ENCODE data around the gene REG4.

The REG4 gene

DNA sequence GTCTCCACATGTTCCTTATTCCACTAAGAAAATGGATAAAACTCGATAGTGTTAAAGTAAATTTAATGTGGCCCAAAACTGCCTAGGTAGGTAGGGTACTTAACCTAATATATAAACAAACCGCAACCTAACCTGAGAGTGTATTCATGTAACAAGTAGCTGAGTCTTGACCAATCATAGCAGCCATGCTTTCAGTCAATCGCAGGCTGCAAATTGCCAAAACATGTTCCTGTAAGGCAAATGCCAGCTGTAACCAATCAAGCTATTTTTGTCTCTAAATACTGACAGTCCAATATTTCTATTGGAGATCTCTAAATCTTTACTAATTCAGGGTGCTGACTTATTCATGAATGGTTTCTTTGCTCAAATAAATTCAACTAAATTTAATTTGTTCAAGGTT is 39.5 kb downstream of the REG4 start:
- Histone ChIP-seq H3K36me3 (ENCODE audit: control insufficient read depth in 2 of 2, insufficient read depth in 2 of 2, low read length in 2 of 2) (no peaks in the 10 kb centered on the region), H3K9ac (ENCODE audit: low read depth in 1 of 2, low read length in 2 of 2) (peak overlapping the region in 1 of 2 donors; percentile 4), H3K4me3 (ENCODE audit: low read length in 2 of 2) (no peak overlapping the region), H3K4me1 (ENCODE audit: control insufficient read depth in 2 of 2, insufficient read depth in 2 of 2, low read length in 2 of 2) (peaks cover 18 to 41% of the 10 kb centered on the region in 2 donors), H3K27ac (ENCODE audit: low read depth in 2 of 2, low read length in 2 of 2) (peak overlapping the region; percentile 35 to 45), H3K9me3 (ENCODE audit: control insufficient read depth in 2 of 2, low read length in 2 of 2) (no peaks in the 10 kb centered on the region), H3K27me3 (ENCODE audit: control insufficient read depth in 2 of 2, insufficient read depth in 2 of 2, low read length in 2 of 2) (no peaks in the 10 kb centered on the region)

DNA sequence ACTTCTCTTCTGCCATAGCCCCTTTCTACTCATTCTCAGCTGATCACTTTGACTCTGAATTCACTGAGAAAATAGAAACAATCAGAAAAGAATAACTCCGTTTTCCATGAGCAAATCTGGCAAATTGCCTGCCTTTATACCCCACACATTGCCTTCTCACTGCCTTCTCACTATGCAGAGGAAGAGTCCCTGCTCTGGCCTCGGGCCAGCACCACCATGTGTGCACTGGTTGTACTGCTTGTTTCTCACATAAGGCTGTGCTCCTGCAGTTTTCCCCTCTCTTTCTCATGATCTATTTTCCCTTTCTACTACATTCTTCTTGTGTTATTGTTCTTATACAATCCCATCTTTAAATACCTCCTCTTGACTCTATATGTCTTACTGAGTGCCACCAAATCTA is 40.2 kb downstream of the REG4 start:
- Histone ChIP-seq H3K27me3 (ENCODE audit: control insufficient read depth in 2 of 2, insufficient read depth in 2 of 2, low read length in 2 of 2) (no peaks in the 10 kb centered on the region), H3K36me3 (ENCODE audit: control insufficient read depth in 2 of 2, insufficient read depth in 2 of 2, low read length in 2 of 2) (no peaks in the 10 kb centered on the region), H3K9ac (ENCODE audit: low read depth in 1 of 2, low read length in 2 of 2) (no peak overlapping the region), H3K4me1 (ENCODE audit: control insufficient read depth in 2 of 2, insufficient read depth in 2 of 2, low read length in 2 of 2) (peaks cover 18 to 42% of the 10 kb centered on the region in 2 donors), H3K27ac (ENCODE audit: low read depth in 2 of 2, low read length in 2 of 2) (peak overlapping the region; percentile 35 to 45), H3K4me3 (ENCODE audit: low read length in 2 of 2) (no peak overlapping the region), H3K9me3 (ENCODE audit: control insufficient read depth in 2 of 2, low read length in 2 of 2) (no peaks in the 10 kb centered on the region)

DNA sequence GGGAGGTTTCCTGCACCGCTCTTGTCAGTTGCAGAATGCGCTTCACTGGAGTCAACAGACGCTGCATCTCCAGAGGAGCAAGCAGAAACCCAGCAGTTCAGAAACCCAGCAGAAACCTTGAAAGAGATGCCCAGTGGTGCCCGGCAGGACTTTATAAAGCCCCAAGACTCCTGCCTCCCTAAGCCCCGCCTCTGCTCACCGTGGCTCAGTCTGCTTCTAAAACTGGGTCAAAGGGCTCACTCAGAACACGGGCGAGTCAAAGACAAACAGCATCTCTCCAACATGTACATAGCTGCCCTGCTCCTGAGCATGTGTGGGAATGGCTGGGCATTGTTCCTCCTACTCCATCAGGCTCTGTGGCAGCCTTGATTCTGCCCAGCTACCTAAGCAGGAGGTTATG is 42.5 kb downstream of the REG4 start, which contains the start of gene HMGCS2:
TSS of gene HMGCS2 (minus strand) at position 128 of the 400 bp plus-strand sequence. CDS start at position 67, 61 bp downstream.
- H3K36me3 ChIP-seq (ENCODE audit: control insufficient read depth in 2 of 2, insufficient read depth in 2 of 2, low read length in 2 of 2): peaks cover 6 to 7% of the 10 kb centered on the region in 2 donors
- peak within 1 kb of the TSS; percentile 81 to 90 for H3K27ac ChIP-seq (ENCODE audit: low read depth in 2 of 2, low read length in 2 of 2)
- no peaks in the 10 kb centered on the region for H3K27me3 ChIP-seq (ENCODE audit: control insufficient read depth in 2 of 2, insufficient read depth in 2 of 2, low read length in 2 of 2)
- H3K4me1 ChIP-seq (ENCODE audit: control insufficient read depth in 2 of 2, insufficient read depth in 2 of 2, low read length in 2 of 2): peaks cover 16 to 47% of the 10 kb centered on the region in 2 donors
- peak within 1 kb of the TSS; percentile 76 to 80 for H3K4me3 ChIP-seq (ENCODE audit: low read length in 2 of 2)
- H3K9me3 ChIP-seq (ENCODE audit: control insufficient read depth in 2 of 2, low read length in 2 of 2): no peaks in the 10 kb centered on the region
- peak within 1 kb of the TSS; percentile 72 to 85 for H3K9ac ChIP-seq (ENCODE audit: low read depth in 1 of 2, low read length in 2 of 2)

DNA sequence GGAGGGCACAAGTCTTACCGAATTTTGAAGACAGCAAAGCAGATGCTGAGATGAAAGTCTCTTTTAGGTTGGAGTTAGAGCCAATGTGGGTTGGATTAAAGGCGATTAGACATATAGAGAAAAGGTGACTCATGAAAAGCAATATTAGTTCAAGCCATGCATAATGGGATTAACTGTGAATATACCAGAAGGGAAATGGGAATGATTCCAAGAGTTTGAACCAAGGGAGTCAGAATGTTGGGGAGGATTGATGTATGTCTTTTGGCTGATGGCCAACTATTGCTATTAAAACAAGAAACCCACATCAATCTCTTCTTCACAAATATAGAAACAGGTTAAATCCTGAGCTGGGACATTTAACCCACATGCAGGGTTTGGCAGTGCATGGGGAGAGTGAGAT is 43.8 kb downstream of the REG4 start:
- peak overlapping the region; percentile 81 to 90 for H3K27ac ChIP-seq (ENCODE audit: low read depth in 2 of 2, low read length in 2 of 2)
- no peaks in the 10 kb centered on the region for H3K27me3 ChIP-seq (ENCODE audit: control insufficient read depth in 2 of 2, insufficient read depth in 2 of 2, low read length in 2 of 2)
- H3K4me1 ChIP-seq (ENCODE audit: control insufficient read depth in 2 of 2, insufficient read depth in 2 of 2, low read length in 2 of 2): peaks cover 13 to 40% of the 10 kb centered on the region in 2 donors
- peaks cover 6 to 11% of the 10 kb centered on the region in 2 donors for H3K36me3 ChIP-seq (ENCODE audit: control insufficient read depth in 2 of 2, insufficient read depth in 2 of 2, low read length in 2 of 2)
- peak overlapping the region; percentile 76 to 80 for H3K4me3 ChIP-seq (ENCODE audit: low read length in 2 of 2)
- peak overlapping the region; percentile 74 to 85 for H3K9ac ChIP-seq (ENCODE audit: low read depth in 1 of 2, low read length in 2 of 2)
- H3K9me3 ChIP-seq (ENCODE audit: control insufficient read depth in 2 of 2, low read length in 2 of 2): no peaks in the 10 kb centered on the region

GRCh38 chr1:119766374-119766794 is 44.9 kb downstream of the REG4 start:
- Histone ChIP-seq H3K27me3 (ENCODE audit: control insufficient read depth in 2 of 2, insufficient read depth in 2 of 2, low read length in 2 of 2) (no peaks in the 10 kb centered on the region), H3K36me3 (ENCODE audit: control insufficient read depth in 2 of 2, insufficient read depth in 2 of 2, low read length in 2 of 2) (peaks cover 6 to 11% of the 10 kb centered on the region in 2 donors), H3K9me3 (ENCODE audit: control insufficient read depth in 2 of 2, low read length in 2 of 2) (no peaks in the 10 kb centered on the region), H3K4me3 (ENCODE audit: low read length in 2 of 2) (peak overlapping the region; percentile 76 to 80), H3K4me1 (ENCODE audit: control insufficient read depth in 2 of 2, insufficient read depth in 2 of 2, low read length in 2 of 2) (peaks cover 13 to 35% of the 10 kb centered on the region in 2 donors), H3K27ac (ENCODE audit: low read depth in 2 of 2, low read length in 2 of 2) (peak overlapping the region; percentile 81 to 90), H3K9ac (ENCODE audit: low read depth in 1 of 2, low read length in 2 of 2) (peak overlapping the region; percentile 74 to 85)

DNA sequence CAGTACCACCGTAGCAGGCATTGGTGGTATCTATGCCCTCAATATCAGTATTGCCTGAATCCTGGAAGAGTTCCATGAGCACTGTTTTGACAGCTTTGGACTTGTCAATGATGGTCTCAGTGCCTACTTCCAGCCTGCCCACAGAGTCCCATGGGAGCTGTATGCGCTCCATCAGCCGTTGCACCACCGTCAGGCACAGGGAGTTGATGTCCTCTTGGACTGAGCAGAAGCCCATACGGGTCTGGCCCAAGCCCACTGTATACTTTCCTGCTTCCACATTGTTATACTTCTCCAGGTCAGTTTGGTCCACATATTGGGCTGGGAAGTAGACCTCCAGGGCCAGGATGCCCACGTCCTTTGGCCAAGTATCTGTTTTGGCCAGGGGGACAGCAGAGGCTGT is 47.0 kb downstream of the REG4 start:
- Histone ChIP-seq H3K9ac (ENCODE audit: low read depth in 1 of 2, low read length in 2 of 2) (peak overlapping the region in 1 of 2 donors; percentile 0), H3K9me3 (ENCODE audit: control insufficient read depth in 2 of 2, low read length in 2 of 2) (no peaks in the 10 kb centered on the region), H3K36me3 (ENCODE audit: control insufficient read depth in 2 of 2, insufficient read depth in 2 of 2, low read length in 2 of 2) (peaks cover 21 to 23% of the 10 kb centered on the region in 2 donors), H3K4me3 (ENCODE audit: low read length in 2 of 2) (peak overlapping the region in 1 of 2 donors; percentile 29), H3K27ac (ENCODE audit: low read depth in 2 of 2, low read length in 2 of 2) (no peak overlapping the region), H3K27me3 (ENCODE audit: control insufficient read depth in 2 of 2, insufficient read depth in 2 of 2, low read length in 2 of 2) (no peaks in the 10 kb centered on the region), H3K4me1 (ENCODE audit: control insufficient read depth in 2 of 2, insufficient read depth in 2 of 2, low read length in 2 of 2) (peaks cover 8 to 18% of the 10 kb centered on the region in 2 donors)

DNA sequence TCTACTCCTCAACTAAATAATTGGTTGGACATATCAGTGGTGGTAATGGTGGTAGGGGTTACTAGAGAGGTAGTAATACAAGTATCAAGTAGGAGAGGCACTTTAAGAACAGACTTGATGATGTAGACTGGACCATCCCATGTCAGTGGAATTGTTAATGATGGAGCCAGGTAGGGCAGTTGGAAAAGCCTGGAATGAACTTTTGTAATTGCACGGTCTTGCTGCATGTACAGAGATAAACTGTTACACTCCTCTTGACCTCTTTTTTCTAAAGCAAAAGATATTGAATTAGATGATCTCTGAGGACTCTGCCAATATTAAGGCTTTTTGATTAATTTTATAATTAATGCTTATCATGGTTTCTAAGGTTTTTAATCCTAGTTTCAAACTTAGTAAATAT is 48.3 kb downstream of the REG4 start:
- Histone ChIP-seq H3K27me3 (ENCODE audit: control insufficient read depth in 2 of 2, insufficient read depth in 2 of 2, low read length in 2 of 2) (no peaks in the 10 kb centered on the region), H3K9ac (ENCODE audit: low read depth in 1 of 2, low read length in 2 of 2) (no peak overlapping the region), H3K36me3 (ENCODE audit: control insufficient read depth in 2 of 2, insufficient read depth in 2 of 2, low read length in 2 of 2) (peaks cover 27 to 35% of the 10 kb centered on the region in 2 donors), H3K4me3 (ENCODE audit: low read length in 2 of 2) (no peak overlapping the region), H3K4me1 (ENCODE audit: control insufficient read depth in 2 of 2, insufficient read depth in 2 of 2, low read length in 2 of 2) (peaks cover 5 to 15% of the 10 kb centered on the region in 2 donors), H3K27ac (ENCODE audit: low read depth in 2 of 2, low read length in 2 of 2) (no peak overlapping the region), H3K9me3 (ENCODE audit: control insufficient read depth in 2 of 2, low read length in 2 of 2) (no peaks in the 10 kb centered on the region)

DNA sequence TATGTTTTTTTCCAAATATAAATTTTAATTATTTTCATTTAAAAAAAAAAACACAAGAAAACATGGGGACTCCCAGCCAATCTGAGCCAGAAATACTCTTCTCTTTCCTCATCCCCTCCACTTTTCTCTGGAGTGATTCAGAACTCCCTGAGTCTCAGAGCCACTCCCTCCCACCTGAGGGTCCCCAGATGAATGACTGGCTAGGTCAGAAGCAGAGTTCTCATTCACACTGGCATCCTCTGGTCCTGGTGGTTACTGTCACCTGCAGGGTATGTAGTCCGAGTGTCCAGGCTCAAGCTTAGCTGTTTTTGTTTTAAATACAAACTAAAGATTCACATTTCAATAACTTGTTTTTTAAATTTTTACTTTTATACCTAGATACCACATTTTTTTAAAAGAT is 48.9 kb downstream of the REG4 start:
- no peak overlapping the region for H3K4me3 ChIP-seq (ENCODE audit: low read length in 2 of 2)
- no peaks in the 10 kb centered on the region for H3K9me3 ChIP-seq (ENCODE audit: control insufficient read depth in 2 of 2, low read length in 2 of 2)
- H3K4me1 ChIP-seq (ENCODE audit: control insufficient read depth in 2 of 2, insufficient read depth in 2 of 2, low read length in 2 of 2): peaks cover 5 to 15% of the 10 kb centered on the region in 2 donors
- peaks cover 33 to 40% of the 10 kb centered on the region in 2 donors for H3K36me3 ChIP-seq (ENCODE audit: control insufficient read depth in 2 of 2, insufficient read depth in 2 of 2, low read length in 2 of 2)
- H3K27me3 ChIP-seq (ENCODE audit: control insufficient read depth in 2 of 2, insufficient read depth in 2 of 2, low read length in 2 of 2): no peaks in the 10 kb centered on the region
- H3K9ac ChIP-seq (ENCODE audit: low read depth in 1 of 2, low read length in 2 of 2): no peak overlapping the region
- no peak overlapping the region for H3K27ac ChIP-seq (ENCODE audit: low read depth in 2 of 2, low read length in 2 of 2)

DNA sequence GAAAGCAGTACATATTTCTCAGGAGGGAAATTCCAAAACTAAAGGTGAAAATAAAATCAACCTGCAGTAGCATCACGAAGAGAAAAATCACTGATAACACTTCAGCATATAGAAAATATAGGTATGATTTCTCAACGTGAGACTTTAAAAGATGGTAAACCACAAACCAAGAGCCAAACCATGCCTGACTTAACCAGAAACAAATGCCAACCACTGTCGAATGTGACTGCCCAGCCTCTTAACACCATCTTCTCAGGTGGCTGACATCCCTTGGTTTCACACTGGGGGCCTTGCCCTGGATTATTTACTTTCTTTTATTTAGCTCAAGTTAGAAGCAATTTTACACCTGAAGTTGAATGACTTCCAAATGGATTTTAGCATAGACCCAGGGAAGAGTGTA is 52.7 kb downstream of the REG4 start:
- Histone ChIP-seq H3K36me3 (ENCODE audit: control insufficient read depth in 2 of 2, insufficient read depth in 2 of 2, low read length in 2 of 2) (peaks cover 57 to 62% of the 10 kb centered on the region in 2 donors), H3K27ac (ENCODE audit: low read depth in 2 of 2, low read length in 2 of 2) (no peak overlapping the region), H3K9me3 (ENCODE audit: control insufficient read depth in 2 of 2, low read length in 2 of 2) (no peaks in the 10 kb centered on the region), H3K9ac (ENCODE audit: low read depth in 1 of 2, low read length in 2 of 2) (no peak overlapping the region), H3K4me1 (ENCODE audit: control insufficient read depth in 2 of 2, insufficient read depth in 2 of 2, low read length in 2 of 2) (no peaks in the 10 kb centered on the region), H3K4me3 (ENCODE audit: low read length in 2 of 2) (no peak overlapping the region), H3K27me3 (ENCODE audit: control insufficient read depth in 2 of 2, insufficient read depth in 2 of 2, low read length in 2 of 2) (no peaks in the 10 kb centered on the region)

- Histone ChIP-seq H3K9ac (ENCODE audit: low read depth in 1 of 2, low read length in 2 of 2) (no peak overlapping the region), H3K36me3 (ENCODE audit: control insufficient read depth in 2 of 2, insufficient read depth in 2 of 2, low read length in 2 of 2) (peaks cover 79 to 81% of the 10 kb centered on the region in 2 donors), H3K9me3 (ENCODE audit: control insufficient read depth in 2 of 2, low read length in 2 of 2) (no peaks in the 10 kb centered on the region), H3K4me3 (ENCODE audit: low read length in 2 of 2) (no peak overlapping the region), H3K27me3 (ENCODE audit: control insufficient read depth in 2 of 2, insufficient read depth in 2 of 2, low read length in 2 of 2) (no peaks in the 10 kb centered on the region), H3K4me1 (ENCODE audit: control insufficient read depth in 2 of 2, insufficient read depth in 2 of 2, low read length in 2 of 2) (no peaks in the 10 kb centered on the region), H3K27ac (ENCODE audit: low read depth in 2 of 2, low read length in 2 of 2) (no peak overlapping the region)
Observed at GRCh38 chr1:119752592-119752991, 58.7 kb downstream of the REG4 start.
